ENCODE measurements around the gene ACYP2.

The ACYP2 gene

GRCh38 chr2:54227798-54228197, 112.4 kb downstream of the ACYP2 start:
- no peak overlapping the region for H3K4me3 ChIP-seq (ENCODE audit: low read depth, low read length)
- DNase-seq (ENCODE audit: low read depth), result no peak
- TF ChIP-seq, protein P1, sequence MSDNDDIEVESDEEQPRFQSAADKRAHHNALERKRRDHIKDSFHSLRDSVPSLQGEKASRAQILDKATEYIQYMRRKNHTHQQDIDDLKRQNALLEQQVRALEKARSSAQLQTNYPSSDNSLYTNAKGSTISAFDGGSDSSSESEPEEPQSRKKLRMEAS (IDR thresholded peaks at IDR 0.05; ENCODE audit: low read depth, low read length), result no peak
- TF ChIP-seq POLR2A (IDR thresholded peaks at IDR 0.05; ENCODE audit: extremely low read depth, insufficient read length) (no peak), MYC (IDR thresholded peaks at IDR 0.05; ENCODE audit: low read depth, low read length) (no peak), CTCF (IDR thresholded peaks at IDR 0.05; ENCODE audit: low read depth, low read length) (no peak)

GRCh38 chr2:54228945-54229344, 113.5 kb downstream of the ACYP2 start:
- no peak for DNase-seq (ENCODE audit: low read depth)
- H3K4me3 ChIP-seq (ENCODE audit: low read depth, low read length), result no peak overlapping the region
- TF ChIP-seq POLR2A (IDR thresholded peaks at IDR 0.05; ENCODE audit: extremely low read depth, insufficient read length), result no peak
- TF ChIP-seq CTCF (IDR thresholded peaks at IDR 0.05; ENCODE audit: low read depth, low read length), result no peak
- no peak for TF ChIP-seq MYC (IDR thresholded peaks at IDR 0.05; ENCODE audit: low read depth, low read length)
- TF ChIP-seq, protein P1 (IDR thresholded peaks at IDR 0.05; ENCODE audit: low read depth, low read length), result no peak

- TF ChIP-seq POLR2A (IDR thresholded peaks at IDR 0.05; ENCODE audit: extremely low read depth, insufficient read length) (no peak), MYC (IDR thresholded peaks at IDR 0.05; ENCODE audit: low read depth, low read length) (no peak), CTCF (IDR thresholded peaks at IDR 0.05; ENCODE audit: low read depth, low read length) (no peak)
- TF ChIP-seq, protein P1 (IDR thresholded peaks at IDR 0.05; ENCODE audit: low read depth, low read length), result no peak
- H3K4me3 ChIP-seq (ENCODE audit: low read depth, low read length), result no peak overlapping the region
- DNase-seq (ENCODE audit: low read depth), result no peak
Measured at GRCh38 chr2:54233832-54234649, 118.6 kb downstream of the ACYP2 start.

GRCh38 chr2:54237428-54237827, 122.0 kb downstream of the ACYP2 start:
- H3K4me3 ChIP-seq (ENCODE audit: low read depth, low read length), result no peak overlapping the region
- no peak for DNase-seq (ENCODE audit: low read depth)
- no peak for TF ChIP-seq CTCF (IDR thresholded peaks at IDR 0.05; ENCODE audit: low read depth, low read length)
- TF ChIP-seq, protein P1 (IDR thresholded peaks at IDR 0.05; ENCODE audit: low read depth, low read length), result no peak

- no peak for TF ChIP-seq MYC (IDR thresholded peaks at IDR 0.05; ENCODE audit: low read depth, low read length)
- TF ChIP-seq CTCF (IDR thresholded peaks at IDR 0.05; ENCODE audit: low read depth, low read length), result no peak
- TF ChIP-seq POLR2A (IDR thresholded peaks at IDR 0.05; ENCODE audit: extremely low read depth, insufficient read length), result no peak
- TF ChIP-seq, protein P1 (IDR thresholded peaks at IDR 0.05; ENCODE audit: low read depth, low read length), result no peak
- DNase-seq (ENCODE audit: low read depth), result no peak
- H3K4me3 ChIP-seq (ENCODE audit: low read depth, low read length), result no peak overlapping the region
Measured at GRCh38 chr2:54239427-54239826, 124.0 kb downstream of the ACYP2 start.

Data from NB4 (cell line).